Cardiac muscle cell (in vitro differentiated cells and primary cell): ENCODE data around the gene CNTFR. TPM values are rescaled to one million over a fixed set of nuclear protein-coding genes. Genes with fewer than 3 reads are reported as not detected.

Source experiments
- DNase-seq, 2 donors: peaks; one replicate each; pipeline versions ENCODE4 v3.0.0 to v3.0.0-alpha.2; 2010 to 2017; ENCODE audit warnings: low read depth in 1 of 2, low spot score in 1 of 2
- H3K27ac ChIP-seq: fragments of 200-600 bp; sonication (generic); 2 replicates; pipeline ENCODE4 v1.5.1; 2016
- H3K27me3 ChIP-seq: fragments of 200-600 bp; sonication (generic); 2 replicates; pipeline ENCODE4 v1.6.0; 2016; ENCODE audit warnings: control low read depth
- H3K36me3 ChIP-seq: fragments of 200-600 bp; sonication (generic); 2 replicates; pipeline ENCODE4 v1.5.1; 2016; ENCODE audit warnings: control low read depth
- H3K4me1 ChIP-seq: fragments of 200-600 bp; sonication (generic); 2 replicates; pipeline ENCODE4 v1.8.1; 2017; ENCODE audit warnings: low read depth, mild to moderate bottlenecking, mixed run types
- H3K4me3 ChIP-seq: fragments of 200-600 bp; sonication (generic); 2 replicates; pipeline ENCODE4 v1.5.1; 2016; ENCODE audit warnings: mild to moderate bottlenecking
- H3K9me3 ChIP-seq: fragments of 200-600 bp; sonication (generic); 2 replicates; pipeline ENCODE4 v1.5.1; 2017; ENCODE audit warnings: low read depth, mild to moderate bottlenecking, control low read depth
- polyA plus RNA-seq: library from polyadenylated mRNA; unstranded; fragments of >200 nt; fragmentation: Nextera tagmentation; extraction: Ambion mirVana; gene quantifications from 2 replicates; pipeline ENCODE4 v1.2.1, GENCODE V29; 2016
- total RNA-seq: library from RNA; depleted of rRNA; stranded (reverse); fragments of >200 nt; gene quantifications from 2 replicates; pipeline ENCODE4 v1.2.3, GENCODE V29; 2016
- TF ChIP-seq, protein P1 (sequence below): IDR thresholded peaks from 2 replicates; pipeline ENCODE4 v1.5.1; 2012; ENCODE audit warnings: low read depth, mild to moderate bottlenecking, low read length

CNTFR gene
- total and polyA plus RNA-seq, 2 experiments from 2014 or later = 15.5 to 29.8 TPM

DNA sequence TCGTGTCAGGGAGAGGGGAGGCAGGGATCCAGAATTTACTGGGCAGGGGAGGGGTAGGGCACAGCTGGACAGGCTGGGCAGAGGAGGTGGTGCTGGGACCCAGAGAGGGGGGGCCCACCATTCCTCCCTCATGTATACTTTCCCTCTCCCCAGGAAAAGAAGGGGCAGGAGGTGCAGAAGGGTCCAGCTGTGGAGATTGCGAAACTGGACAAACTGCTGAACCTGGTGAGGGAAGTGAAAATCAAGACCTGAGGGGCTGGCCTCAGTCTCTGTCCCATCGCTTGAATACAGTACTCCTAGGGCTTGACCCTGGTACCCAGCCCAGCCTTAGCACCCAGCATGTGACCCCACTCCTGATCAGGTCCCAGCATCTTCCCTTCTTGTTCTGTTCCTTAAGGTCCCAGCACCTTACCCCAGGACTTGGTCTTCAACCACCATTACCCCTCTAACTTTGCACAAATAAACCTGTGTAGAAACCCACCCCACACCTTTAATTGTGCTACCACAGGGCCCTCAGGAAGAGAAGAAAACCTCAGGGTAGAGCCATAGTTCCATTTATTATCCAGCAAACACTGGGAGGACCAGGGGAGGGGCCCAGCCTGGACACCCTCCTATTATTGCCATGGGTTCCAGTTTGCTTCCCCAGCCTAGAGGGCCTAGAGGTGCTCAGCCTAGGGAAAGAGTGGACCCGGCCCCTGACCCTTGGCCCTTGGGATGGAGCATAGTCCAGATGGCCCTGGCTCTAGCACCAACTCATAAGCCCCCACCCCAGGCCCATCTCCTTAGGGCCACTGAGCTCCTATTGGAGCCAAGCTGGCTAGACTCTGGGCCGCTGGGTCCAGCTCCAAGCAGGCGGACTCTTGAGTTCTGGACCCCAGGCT lies 68.8 kb downstream of the CNTFR start:
- no peak for DNase-seq
- TF ChIP-seq, protein P1, sequence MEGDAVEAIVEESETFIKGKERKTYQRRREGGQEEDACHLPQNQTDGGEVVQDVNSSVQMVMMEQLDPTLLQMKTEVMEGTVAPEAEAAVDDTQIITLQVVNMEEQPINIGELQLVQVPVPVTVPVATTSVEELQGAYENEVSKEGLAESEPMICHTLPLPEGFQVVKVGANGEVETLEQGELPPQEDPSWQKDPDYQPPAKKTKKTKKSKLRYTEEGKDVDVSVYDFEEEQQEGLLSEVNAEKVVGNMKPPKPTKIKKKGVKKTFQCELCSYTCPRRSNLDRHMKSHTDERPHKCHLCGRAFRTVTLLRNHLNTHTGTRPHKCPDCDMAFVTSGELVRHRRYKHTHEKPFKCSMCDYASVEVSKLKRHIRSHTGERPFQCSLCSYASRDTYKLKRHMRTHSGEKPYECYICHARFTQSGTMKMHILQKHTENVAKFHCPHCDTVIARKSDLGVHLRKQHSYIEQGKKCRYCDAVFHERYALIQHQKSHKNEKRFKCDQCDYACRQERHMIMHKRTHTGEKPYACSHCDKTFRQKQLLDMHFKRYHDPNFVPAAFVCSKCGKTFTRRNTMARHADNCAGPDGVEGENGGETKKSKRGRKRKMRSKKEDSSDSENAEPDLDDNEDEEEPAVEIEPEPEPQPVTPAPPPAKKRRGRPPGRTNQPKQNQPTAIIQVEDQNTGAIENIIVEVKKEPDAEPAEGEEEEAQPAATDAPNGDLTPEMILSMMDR = no peak

DNA sequence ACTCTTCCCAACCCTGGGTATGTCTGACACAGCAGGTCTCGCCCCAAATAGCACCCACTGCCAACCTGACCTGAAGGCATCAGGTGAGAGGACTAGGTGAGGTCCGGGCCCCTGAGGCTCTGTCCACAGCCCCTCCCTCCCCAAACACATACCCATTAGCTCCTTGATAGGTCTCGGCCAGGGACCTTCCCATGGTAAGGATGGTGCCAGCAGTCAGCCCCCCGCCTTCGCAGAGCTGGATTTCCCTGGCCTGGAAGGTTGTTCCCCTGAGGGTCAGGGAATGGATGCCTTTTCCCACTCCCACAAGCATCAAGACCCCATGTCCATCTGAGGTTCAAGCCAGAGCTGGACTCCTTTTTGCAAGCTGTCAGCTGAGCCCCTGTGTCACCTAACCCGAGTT lies 69.4 kb downstream of the CNTFR start:
- peaks cover 16% of the 10 kb centered on the region for H3K27me3 ChIP-seq
- TF ChIP-seq, protein P1 = no peak
- H3K4me3 ChIP-seq = no peak overlapping the region
- no peaks in the 10 kb centered on the region for H3K9me3 ChIP-seq
- no peak overlapping the region for H3K27ac ChIP-seq
- no peak for DNase-seq
- H3K36me3 ChIP-seq = no peaks in the 10 kb centered on the region
- no peaks in the 10 kb centered on the region for H3K4me1 ChIP-seq

More for the DNA sequence above, 68.8 kb downstream of the CNTFR start:
- Histone ChIP-seq H3K4me1 (no peaks in the 10 kb centered on the region), H3K27ac (no peak overlapping the region), H3K9me3 (no peaks in the 10 kb centered on the region), H3K4me3 (no peak overlapping the region), H3K27me3 (peaks cover 16% of the 10 kb centered on the region), H3K36me3 (no peaks in the 10 kb centered on the region)

DNA sequence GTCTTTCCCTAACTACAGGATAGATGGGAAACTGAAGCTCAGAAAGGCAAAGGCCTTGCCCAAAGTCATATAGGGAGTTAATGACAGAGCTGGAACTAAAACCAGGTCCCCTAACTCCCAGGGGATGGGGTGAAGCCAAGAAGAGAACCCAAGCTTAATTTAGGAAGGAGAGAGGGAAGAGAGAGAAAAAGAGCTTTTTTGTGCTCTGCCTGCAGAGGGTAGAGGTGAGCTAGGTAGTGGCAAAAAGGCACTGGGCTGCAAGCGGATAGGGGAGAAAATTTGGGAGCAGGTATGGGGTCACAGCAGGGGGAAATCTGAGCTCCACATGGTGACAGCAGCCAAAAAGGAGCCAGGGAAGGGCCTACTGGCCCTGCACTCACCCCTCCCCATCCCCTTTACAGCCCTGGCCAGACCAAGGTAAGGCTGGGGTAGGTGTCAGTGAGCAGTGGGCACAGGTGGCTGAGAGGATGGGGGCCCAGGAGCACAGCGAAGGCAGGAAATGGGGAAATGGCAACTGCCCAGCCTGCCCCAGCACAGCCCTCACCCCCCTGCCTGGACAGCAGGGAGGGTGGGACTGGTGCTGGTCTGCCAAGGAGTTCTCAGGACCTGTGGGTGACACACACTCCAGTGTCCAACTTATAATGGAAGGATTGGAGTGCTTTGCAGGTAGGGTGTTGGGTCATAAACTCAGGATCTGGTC lies 70.1 kb downstream of the CNTFR start:
- Histone ChIP-seq H3K27me3 (peaks cover 16% of the 10 kb centered on the region), H3K4me3 (no peak overlapping the region), H3K27ac (no peak overlapping the region), H3K4me1 (no peaks in the 10 kb centered on the region), H3K36me3 (no peaks in the 10 kb centered on the region), H3K9me3 (no peaks in the 10 kb centered on the region)
- no peak for DNase-seq
- TF ChIP-seq, protein P1 = no peak

DNA sequence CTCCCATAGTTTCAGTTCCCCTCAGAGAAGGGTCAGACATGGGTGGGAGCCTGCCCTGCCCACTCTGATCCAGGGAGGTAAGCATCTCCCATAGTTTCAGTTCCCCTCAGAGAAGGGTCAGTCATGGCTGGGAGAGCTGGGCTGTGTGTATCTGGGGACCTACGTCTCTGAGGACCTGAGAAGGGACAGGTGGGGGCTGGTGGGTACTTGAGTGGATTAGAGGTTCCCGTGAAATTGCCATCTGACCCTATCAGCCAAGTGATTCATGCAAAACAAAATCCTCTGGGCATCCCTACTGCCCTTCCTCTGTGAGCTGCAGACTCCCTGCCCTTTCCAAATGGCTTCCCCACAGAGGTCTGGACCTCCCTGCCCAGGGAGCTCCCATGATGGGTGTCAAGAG lies 70.6 kb downstream of the CNTFR start:
- Histone ChIP-seq H3K36me3 (no peaks in the 10 kb centered on the region), H3K4me1 (peaks cover 3% of the 10 kb centered on the region)

DNA sequence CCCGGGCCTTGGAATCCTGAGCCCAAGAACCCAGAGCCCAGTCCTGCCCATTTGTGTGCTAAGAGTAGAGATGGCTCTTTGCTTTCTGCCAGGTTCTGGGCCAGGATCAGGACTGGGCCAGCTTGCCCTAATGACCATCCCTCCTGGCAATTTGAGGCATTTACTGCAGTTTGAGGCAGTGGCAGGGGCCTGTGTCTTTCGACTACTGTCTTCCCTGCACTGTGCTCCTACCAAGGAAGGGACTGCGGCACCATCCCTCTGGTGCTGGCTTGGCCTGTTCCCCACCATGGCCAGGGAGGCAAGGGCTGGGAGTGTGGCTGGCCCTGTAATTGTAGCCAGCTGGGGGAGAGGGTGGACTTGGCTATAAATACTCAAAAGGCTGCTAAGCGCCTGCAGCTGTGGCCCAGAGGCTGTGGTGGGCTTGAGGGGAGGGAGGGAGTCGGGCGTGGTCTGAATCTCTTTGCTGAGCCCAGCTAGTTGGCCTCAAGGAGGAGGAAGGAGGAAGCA lies 71.4 kb downstream of the CNTFR start:
- Histone ChIP-seq H3K4me3 (no peak overlapping the region), H3K9me3 (no peaks in the 10 kb centered on the region), H3K4me1 (peaks cover 10% of the 10 kb centered on the region), H3K27me3 (peaks cover 16% of the 10 kb centered on the region), H3K27ac (no peak overlapping the region), H3K36me3 (no peaks in the 10 kb centered on the region)
- DNase-seq = no peak
- TF ChIP-seq, protein P1 = no peak

More for the DNA sequence above, 70.6 kb downstream of the CNTFR start:
- Histone ChIP-seq H3K9me3 (no peaks in the 10 kb centered on the region), H3K4me3 (no peak overlapping the region), H3K27me3 (peaks cover 16% of the 10 kb centered on the region), H3K27ac (no peak overlapping the region)
- TF ChIP-seq, protein P1 = no peak
- no peak for DNase-seq
